Kidney capillary endothelial cell (primary cell): Measurements from ENCODE around the gene FOXO3.
A peak's percentile ranks its signal among the peaks of the same experiment; 100 is the strongest.

Source experiments
- DNase-seq: peaks from one replicate; pipeline ENCODE4 v3.0.0-alpha.2; 2018; ENCODE audit warnings: low spot score

The FOXO3 gene

GRCh38 chr6:108575905-108576494 lies 15.3 kb downstream of the FOXO3 start:
- DNase-seq, result no peak

- DNase-seq, result no peak
Measured at GRCh38 chr6:108576709-108577108, 16.0 kb downstream of the FOXO3 start.

GRCh38 chr6:108578166-108578565 lies 17.4 kb downstream of the FOXO3 start:
- DNase-seq, result no peak

- DNase-seq, result no peak
Measured at GRCh38 chr6:108578595-108579327, 18.0 kb downstream of the FOXO3 start.

- DNase-seq, result no peak
Measured at GRCh38 chr6:108579328-108579721, 18.6 kb downstream of the FOXO3 start.

GRCh38 chr6:108580646-108581045 lies 19.9 kb downstream of the FOXO3 start:
- DNase-seq, result no peak

- no peak for DNase-seq
Measured at GRCh38 chr6:108581237-108581931, 20.7 kb downstream of the FOXO3 start.

GRCh38 chr6:108581932-108582475 lies 21.3 kb downstream of the FOXO3 start:
- no peak for DNase-seq

- no peak for DNase-seq
Measured at GRCh38 chr6:108582618-108583017, 21.9 kb downstream of the FOXO3 start.

GRCh38 chr6:108584323-108584722 lies 23.6 kb downstream of the FOXO3 start:
- no peak for DNase-seq

- no peak for DNase-seq
Measured at GRCh38 chr6:108585359-108585758, 24.6 kb downstream of the FOXO3 start.

- no peak for DNase-seq
Measured at GRCh38 chr6:108585921-108586536, 25.3 kb downstream of the FOXO3 start.

GRCh38 chr6:108587258-108588059 lies 26.7 kb downstream of the FOXO3 start:
- DNase-seq, result peak; percentile 36

- DNase-seq, result peak; percentile 84
Measured at GRCh38 chr6:108588586-108588985, 27.9 kb downstream of the FOXO3 start.

GRCh38 chr6:108589244-108589791 lies 28.6 kb downstream of the FOXO3 start:
- peak; percentile 63 for DNase-seq

GRCh38 chr6:108591040-108591816 lies 30.5 kb downstream of the FOXO3 start:
- no peak for DNase-seq

- no peak for DNase-seq
Measured at GRCh38 chr6:108592371-108593337, 31.9 kb downstream of the FOXO3 start.

GRCh38 chr6:108594151-108594550 lies 33.4 kb downstream of the FOXO3 start:
- no peak for DNase-seq

- DNase-seq, result no peak
Measured at GRCh38 chr6:108594640-108595039, 33.9 kb downstream of the FOXO3 start.
